HG02840 (cell line): ENCODE data around the gene KRT6A.
"Not testable (repeated sequence)": the region's sequence is repeated elsewhere in the genome, so short reads cannot be mapped to it uniquely, and the experiment has no call there.

Experiments used
- ATAC-seq: cut with Tn5 transposase; IDR thresholded peaks from one replicate; pipeline ENCODE4 v1.9.1; 2021; ENCODE audit warnings: mild to moderate bottlenecking, moderate library complexity, moderate number of reproducible peaks; ENCODE audit not compliant: unreplicated experiment, low FRiP score

The KRT6A gene

GRCh38 chr12:52474212-52474611 lies 18.8 kb downstream of the KRT6A start:
- no peak for ATAC-seq

- ATAC-seq: no peak
These were observed 19.3 kb downstream of the KRT6A start, which contains the start of gene KRT6C for GRCh38 chr12:52473768-52474167. Gene KRT6C, minus strand, starts transcription at chr12:52473805. Its CDS starts 68 bp downstream, at chr12:52473737.

- no peak for ATAC-seq
These were observed 23.2 kb downstream of the KRT6A start for GRCh38 chr12:52469853-52470252.

GRCh38 chr12:52464897-52465296 lies 28.2 kb downstream of the KRT6A start:
- ATAC-seq: no peak

GRCh38 chr12:52461693-52462092 lies 31.4 kb downstream of the KRT6A start:
- ATAC-seq: no peak

GRCh38 chr12:52458861-52459260 lies 34.2 kb downstream of the KRT6A start:
- no peak for ATAC-seq

- ATAC-seq: no peak
These were observed 37.2 kb downstream of the KRT6A start for GRCh38 chr12:52455821-52456220.

- ATAC-seq: no peak
These were observed 38.5 kb downstream of the KRT6A start for GRCh38 chr12:52454411-52455201.

GRCh38 chr12:52452101-52452500 lies 41.0 kb downstream of the KRT6A start, which contains the start of gene KRT6B:
Gene KRT6B, minus strand, starts transcription at chr12:52452146. Its CDS starts 68 bp downstream, at chr12:52452078.
- no peak for ATAC-seq

- ATAC-seq: no peak
These were observed 44.8 kb downstream of the KRT6A start for GRCh38 chr12:52448228-52448627.

- not testable (repeated sequence) for ATAC-seq
These were observed 45.9 kb downstream of the KRT6A start for GRCh38 chr12:52447196-52447595.

GRCh38 chr12:52446367-52447045 lies 46.6 kb downstream of the KRT6A start:
- no peak for ATAC-seq

GRCh38 chr12:52445876-52446275 lies 47.2 kb downstream of the KRT6A start:
- no peak for ATAC-seq

- ATAC-seq: no peak
These were observed 48.1 kb downstream of the KRT6A start for GRCh38 chr12:52444647-52445595.

GRCh38 chr12:52443966-52444365 lies 49.1 kb downstream of the KRT6A start:
- ATAC-seq: no peak

- ATAC-seq: no peak
These were observed 50.4 kb downstream of the KRT6A start for GRCh38 chr12:52442600-52443061.

GRCh38 chr12:52441320-52441911 lies 51.6 kb downstream of the KRT6A start:
- no peak for ATAC-seq

- no peak for ATAC-seq
These were observed 52.2 kb downstream of the KRT6A start for GRCh38 chr12:52440821-52441319.

GRCh38 chr12:52439845-52440244 lies 53.2 kb downstream of the KRT6A start:
- no peak for ATAC-seq

- ATAC-seq: no peak
These were observed 53.6 kb downstream of the KRT6A start for GRCh38 chr12:52439420-52439819.
